HG03378 (cell line): ENCODE measurements around the gene PPL.

ENCODE experiments used
- ATAC-seq: cut with Tn5 transposase; IDR thresholded peaks from one replicate; pipeline ENCODE4 v1.9.1; 2021; ENCODE audit warnings: mild to moderate bottlenecking, moderate library complexity; ENCODE audit not compliant: unreplicated experiment

The PPL gene

DNA sequence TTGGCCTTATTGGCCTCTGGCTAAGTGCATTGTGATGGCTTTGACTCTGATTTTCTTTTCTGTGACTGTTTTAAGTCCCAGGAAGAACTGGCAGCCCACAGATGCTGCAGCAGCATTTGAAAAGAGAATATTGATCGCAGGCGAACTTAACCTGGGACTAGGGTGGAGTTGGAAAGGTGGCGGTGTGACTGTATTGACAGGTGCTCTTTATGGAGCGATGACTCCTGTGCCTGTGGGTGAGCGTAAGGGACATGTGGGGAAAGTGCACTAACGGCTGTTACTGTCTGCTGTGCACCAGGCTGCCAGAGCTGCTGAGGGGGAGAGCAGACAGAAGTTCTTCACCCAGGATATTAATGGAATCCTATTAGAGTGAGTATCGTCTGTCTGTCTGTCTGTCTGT lies 68.4 kb downstream of the PPL start:
- peak; percentile 25 for ATAC-seq

DNA sequence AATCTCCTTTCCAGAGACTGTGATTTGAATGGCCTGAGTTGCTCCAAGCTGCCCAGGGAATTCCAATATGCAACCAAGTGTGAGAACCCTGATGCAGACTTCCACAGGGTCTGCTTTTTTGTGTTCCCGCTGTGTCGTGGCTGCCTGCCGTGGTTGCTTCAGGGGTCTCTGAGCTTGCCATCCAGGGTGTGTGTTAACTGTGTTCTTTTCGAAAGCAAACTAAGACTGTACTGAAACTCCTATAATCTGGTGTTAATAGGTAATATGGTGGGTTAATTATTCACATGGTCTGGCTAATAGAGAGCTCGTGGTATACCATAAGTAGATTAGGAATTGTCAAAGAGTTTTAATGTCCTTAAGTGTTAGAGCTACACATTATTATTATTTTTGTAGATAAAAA lies 68.9 kb downstream of the PPL start:
- peak; percentile 62 for ATAC-seq

GRCh38 chr16:4866586-4866985 lies 70.4 kb downstream of the PPL start:
- no peak for ATAC-seq

DNA sequence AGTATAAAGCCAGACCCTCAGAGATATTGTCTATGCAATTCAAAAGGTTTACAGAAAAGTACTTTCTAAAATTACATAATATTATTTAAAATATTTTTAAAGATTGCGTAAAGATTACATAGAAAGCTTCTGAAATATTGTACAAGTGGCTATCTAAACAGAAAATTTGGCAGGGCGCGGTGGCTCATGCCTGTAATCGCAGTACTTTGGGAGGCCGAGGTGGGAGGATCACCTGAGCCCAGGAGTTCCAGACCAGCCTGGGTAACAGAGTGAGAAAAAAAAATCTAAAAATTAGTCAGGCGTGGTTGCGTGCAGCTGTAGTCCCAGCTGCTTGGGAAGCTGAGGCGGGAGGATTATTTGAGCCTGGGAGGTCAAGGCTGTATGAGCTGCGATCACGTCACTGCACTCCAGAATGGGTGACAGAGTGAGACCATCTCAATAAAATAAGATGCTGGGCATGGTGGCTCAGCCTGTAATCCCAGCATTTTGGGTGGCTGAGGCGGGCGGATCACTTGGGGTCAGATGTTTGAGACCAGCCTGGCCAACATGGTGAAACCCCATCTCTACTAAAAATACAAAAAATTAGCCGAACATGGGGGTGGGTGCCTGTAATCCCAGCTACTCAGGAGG lies 71.6 kb downstream of the PPL start:
- no peak for ATAC-seq

DNA sequence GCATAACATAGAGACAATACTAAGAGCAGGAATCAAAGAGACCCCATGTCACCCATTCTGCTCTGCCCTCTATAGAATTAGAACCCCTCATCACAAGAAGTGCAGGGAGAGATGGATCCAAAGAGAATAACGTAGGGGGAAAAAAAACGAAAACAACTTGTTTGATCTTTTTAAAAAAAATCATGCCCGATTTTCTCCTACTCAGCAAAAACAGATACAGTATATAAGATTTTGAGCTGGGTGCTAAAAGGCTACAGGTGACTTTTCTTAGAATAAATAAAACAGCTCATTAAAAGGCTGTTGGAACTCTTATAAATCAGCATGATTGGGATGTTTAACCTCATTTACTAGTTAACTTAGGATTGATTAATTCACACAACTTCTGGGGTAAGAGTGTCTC lies 72.2 kb downstream of the PPL start:
- no peak for ATAC-seq

DNA sequence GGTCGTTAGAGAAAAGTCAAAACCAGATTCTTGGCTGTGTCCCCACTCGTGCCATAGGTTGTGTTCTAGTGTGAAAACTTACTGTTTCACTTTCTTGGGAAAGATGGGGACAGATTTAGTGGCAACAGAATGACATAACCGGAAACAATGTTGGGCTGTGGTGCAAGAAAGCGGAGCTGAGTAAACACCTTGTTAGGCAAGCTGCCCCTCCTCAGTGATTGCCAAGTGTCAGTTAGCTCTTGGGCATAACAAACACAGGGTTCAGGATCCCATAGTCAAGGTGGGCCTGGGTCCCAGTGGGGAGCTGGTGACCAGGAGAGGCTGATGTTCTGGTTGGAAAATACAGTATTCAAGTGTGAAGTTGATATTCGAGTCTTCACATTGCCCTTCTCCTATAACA lies 74.3 kb downstream of the PPL start:
- no peak for ATAC-seq

DNA sequence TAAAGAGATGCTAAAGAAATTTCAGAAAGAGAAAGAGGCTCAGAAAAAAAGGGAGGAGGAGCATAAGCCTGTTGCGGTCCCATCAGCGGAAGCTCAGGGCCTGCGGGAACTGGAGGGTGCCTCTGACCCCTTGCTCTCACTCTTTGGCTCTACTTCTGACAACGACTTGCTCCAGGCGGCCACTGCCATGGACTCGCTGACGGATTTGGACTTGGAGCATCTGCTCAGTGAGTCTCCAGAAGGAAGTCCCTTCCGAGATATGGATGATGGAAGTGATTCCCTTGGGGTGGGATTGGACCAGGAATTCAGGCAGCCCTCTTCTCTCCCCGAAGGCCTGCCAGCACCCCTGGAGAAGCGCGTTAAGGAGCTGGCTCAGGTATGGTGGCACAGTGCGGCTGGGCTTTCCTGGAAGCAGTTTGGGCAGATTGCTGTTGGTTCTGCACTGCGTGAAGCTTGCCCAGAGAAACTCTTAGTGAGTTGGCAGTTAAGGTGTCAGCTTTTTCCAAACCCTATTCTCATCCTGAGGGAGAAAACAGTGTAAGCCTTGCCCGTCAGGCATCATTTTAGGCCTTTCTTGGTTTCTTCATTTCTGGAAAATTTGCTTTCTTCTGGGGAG lies 76.1 kb downstream of the PPL start:
- ATAC-seq, result no peak

DNA sequence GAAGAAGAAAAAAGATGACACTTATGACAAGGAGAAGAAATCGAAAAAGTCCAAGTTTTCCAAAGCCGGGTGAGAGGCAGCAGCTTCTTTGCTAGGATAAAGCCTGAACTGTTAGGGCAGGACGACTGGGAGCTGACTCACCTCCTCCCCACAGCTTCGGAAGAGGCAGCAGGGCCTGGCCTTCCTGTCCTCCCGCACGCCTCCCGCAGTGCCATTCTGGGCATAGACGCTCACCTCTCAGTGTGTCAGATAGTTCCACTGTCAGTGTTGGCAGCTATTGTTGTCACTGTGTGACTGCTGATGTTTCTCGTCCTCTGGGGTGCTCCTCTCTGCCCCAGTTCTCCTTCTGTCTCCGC lies 77.1 kb downstream of the PPL start:
- ATAC-seq, result no peak

DNA sequence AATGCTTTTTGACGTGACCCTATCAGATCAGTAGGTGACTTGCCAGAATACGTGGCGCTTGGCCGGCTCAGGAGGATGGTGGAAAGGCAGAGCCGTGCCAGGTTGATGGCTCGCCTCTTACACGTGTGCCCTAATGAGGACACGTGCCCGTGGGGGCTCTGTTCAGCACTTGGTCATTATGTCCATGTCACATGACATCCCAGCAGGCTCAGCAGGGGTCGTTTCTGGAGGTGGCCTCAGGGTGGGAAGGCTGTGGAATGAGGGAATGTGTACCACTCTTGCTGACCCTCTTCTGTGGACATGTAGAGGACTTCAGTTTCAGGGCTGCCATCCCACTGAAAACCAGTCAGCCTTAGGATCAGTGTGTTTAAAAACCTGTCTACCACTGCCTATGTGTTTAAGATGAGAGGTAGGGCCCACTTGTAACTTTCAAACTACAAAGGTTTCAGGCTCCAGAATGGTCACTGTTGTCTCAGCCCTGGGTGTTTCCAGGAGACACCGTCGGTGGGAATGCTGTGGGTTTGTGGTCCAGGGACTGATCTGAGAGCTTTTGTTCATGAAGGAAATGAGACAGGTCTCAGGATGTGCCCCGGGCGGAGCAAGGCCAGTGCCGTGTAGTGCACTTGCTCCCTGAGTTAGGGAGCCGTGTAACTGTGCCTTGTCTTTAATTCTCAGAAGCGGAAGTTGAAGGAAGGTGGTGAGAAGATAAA lies 77.6 kb downstream of the PPL start:
- ATAC-seq, result no peak

DNA sequence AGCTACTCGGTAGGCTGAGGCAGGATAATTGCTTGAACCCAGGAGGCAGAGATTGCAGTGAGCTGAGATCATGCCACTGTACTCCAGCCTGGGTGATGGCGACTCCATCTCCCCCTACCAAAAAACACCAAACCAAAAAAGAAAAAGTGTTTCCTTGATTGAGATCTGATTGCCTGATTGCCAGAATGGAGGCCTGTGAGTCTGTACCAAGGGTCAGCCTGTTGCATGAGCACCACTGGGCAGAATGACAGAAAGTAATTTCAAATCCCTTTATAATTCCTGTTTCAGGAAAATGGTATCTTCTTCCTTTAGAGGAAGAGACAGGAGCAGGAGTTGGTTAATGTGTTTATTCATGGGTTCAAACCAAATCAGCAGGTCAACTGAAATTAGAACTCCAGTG lies 81.1 kb downstream of the PPL start:
- no peak for ATAC-seq

DNA sequence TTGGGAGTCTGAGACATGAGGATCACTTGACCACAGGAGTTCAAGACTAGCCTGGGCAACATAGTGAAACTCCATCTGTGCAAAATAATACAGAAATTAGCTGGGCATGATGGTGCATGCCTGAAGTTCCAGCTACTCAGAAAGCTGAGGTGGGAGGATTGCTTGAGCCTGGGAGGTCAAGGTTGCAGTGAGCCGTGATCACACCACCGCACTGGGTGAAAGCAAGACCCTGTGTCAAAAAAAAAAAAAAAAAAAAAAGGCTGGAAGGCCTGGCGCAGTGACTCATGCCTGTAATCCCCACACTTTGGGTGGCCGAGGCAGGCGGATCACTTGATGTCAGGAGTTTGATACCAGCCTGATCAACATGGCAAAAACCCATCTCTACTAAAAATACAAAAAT lies 81.6 kb downstream of the PPL start:
- no peak for ATAC-seq

- no peak for ATAC-seq
Measured at GRCh38 chr16:4852221-4852872, 84.6 kb downstream of the PPL start.

DNA sequence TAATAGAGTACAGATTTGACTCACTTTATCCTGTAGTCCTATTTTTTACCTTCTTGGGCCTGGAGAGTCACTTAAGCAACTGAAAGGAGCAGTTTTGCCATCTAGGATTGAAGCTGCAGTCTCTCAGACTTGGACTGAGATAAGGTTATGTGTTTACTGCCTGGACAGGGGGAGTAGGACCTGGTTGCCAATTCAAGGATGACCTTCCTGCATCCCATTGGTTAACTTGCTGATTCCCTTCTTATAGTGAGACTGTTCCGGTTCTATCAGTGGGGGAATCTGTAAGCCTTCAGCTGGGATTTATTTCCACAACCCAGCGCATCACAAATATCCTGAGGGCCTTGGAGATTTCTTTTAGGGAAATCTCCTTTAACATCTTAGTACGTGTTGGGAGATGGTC lies 86.7 kb downstream of the PPL start:
- no peak for ATAC-seq

DNA sequence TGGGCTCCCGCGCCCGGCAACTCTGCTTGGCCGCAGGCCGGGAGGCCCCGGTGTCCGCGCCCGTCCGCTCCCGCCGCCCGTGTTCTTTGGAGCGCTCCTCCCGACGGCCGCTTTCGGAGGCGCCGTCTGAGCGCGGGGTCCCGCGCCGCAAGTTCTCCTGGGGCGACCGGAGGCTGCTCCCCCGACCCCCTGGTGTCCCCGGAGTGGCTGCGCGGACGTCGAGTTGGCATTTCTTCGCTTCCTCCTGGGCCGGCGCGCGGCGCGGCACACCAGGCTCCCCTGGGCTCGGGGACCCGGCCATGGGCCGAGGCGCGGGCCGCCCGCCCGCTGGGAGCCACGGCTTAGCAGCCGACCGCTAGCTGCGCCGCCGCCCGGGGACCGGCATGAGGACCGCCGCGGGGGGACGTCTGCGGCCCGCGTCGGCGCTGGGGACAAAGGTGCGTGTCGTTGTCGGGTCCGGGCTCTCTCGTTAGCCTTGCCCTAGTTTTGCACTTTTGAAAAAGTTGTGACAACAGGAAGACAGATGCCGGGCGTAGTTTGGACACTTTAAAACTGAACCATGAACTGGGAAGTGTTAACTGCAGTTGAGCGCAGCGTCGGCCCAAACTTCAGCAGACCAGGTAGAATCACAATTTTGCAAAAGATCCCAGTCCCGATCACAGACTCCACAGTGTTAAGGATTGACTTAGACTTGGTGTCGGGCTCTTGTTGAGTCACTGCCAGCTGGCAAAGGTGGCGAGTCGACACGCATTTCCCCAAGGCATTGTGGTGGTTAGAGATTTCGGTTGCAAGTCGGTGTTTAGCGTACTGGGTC lies 89.0 kb downstream of the PPL start:
- peak; percentile 17 for ATAC-seq

- ATAC-seq, result peak; percentile 68
Measured at GRCh38 chr16:4846901-4847773, 89.8 kb downstream of the PPL start, which contains the start of the genes GLYR1 and UBN1. GLYR1 (minus strand) TSS chr16:4847288; CDS start chr16:4847265, 23 bp downstream. UBN1 (plus strand) TSS chr16:4847481; CDS start chr16:4852918, 5,437 bp downstream.

- no peak for ATAC-seq
Measured at GRCh38 chr16:4846503-4846900, 90.4 kb downstream of the PPL start.

DNA sequence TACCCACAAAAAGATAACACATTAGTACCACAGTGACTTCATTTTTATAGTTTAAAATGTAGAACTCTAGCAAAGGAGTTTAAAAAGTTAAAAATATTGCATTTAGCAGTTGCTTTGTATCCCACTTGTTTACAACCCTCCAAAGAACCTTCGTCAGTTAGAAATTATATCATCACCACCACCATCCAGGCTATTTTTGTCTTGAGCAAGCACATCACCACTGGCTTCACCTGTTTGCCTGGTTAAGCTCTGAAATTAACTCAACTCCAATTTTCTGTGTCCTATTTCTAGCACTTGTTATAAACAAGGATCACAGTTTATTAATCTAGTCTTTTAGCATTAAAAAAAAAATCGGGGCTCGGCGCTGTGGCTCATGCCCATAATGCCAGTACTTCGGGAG lies 96.0 kb downstream of the PPL start:
- ATAC-seq, result no peak

GRCh38 chr16:4839942-4840341 lies 97.0 kb downstream of the PPL start:
- ATAC-seq, result no peak

DNA sequence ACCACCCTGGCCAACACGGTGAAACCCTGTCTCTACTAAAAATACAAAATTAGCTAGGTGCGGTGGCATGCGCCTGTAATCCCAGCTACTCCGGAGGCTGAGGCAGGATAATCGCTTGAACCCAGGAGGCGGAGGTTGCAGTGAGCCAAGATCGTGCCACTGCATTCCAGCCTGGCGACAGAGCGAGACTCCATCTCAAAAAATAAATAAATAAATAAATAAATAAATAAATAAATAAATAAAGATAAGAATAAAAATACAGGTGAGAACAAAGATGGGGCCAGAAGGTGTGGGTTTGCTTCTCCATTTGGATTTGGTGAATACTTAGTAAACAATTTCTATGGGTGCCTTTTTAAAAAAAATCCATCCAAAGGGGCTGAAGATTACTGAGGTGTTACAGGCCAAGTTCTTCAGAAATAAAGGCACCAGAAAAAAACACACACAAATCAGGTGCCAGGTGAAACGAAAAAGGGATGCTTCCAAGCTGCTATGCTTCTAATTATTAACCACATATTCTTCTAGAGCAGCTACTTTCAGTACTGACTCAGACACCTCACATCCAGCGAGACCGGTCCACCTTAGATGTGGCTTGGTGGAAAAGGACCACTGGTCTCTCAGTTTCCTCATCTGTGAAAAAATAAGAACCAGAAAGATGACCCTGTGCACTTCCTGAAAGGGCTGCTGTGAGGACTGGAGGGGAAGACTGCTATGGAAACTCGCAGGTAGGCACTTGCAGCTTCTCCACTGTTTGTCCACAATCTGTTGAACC lies 99.0 kb downstream of the PPL start:
- ATAC-seq, result no peak
